Colonic mucosa (tissue), 4 donors: Measurements from ENCODE around the gene SLC1A3. TPM values are rescaled to one million over a fixed set of nuclear protein-coding genes. Genes with fewer than 3 reads are reported as not detected.

Experiments
- DNase-seq: peaks from one replicate; pipeline ENCODE4 v3.0.0-alpha.2; 2020
- H3K27ac ChIP-seq: fragments of 200-600 bp; one replicate; pipeline ENCODE4 v1.8.0; 2021
- H3K27me3 ChIP-seq: fragments of 200-600 bp; one replicate; pipeline ENCODE4 v1.8.0; 2021
- H3K36me3 ChIP-seq: fragments of 200-600 bp; one replicate; pipeline ENCODE4 v1.8.0; 2021
- H3K4me1 ChIP-seq: fragments of 200-600 bp; one replicate; pipeline ENCODE4 v1.8.0; 2021; ENCODE audit warnings: mild to moderate bottlenecking
- H3K4me3 ChIP-seq: fragments of 200-600 bp; one replicate; pipeline ENCODE4 v1.8.0; 2021
- H3K9ac ChIP-seq, 2 donors: one replicate each; pipeline ENCODE4 v1.7.0; 2013; ENCODE audit warnings: control low read depth in 2 of 2, low read depth in 2 of 2, low read length in 2 of 2
- H3K9me3 ChIP-seq: fragments of 200-600 bp; one replicate; pipeline ENCODE4 v1.8.0; 2021
- CTCF ChIP-seq: fragments of 200-600 bp; IDR thresholded peaks from one replicate; pipeline ENCODE4 v1.8.0; 2022; ENCODE audit warnings: antibody characterized with exemption, mild to moderate bottlenecking
- intact Hi-C: fragments of 100-400 bp; cut with DNase I; formaldehyde crosslinking; loops from one replicate; pipeline ENCODE4 v1.14.1; 2022
- total RNA-seq, 2 donors: library from RNA; stranded (reverse); fragmentation: NEBNext Ultra II Directional in 1 of 2; extraction: Animal tissue kit (Norgen Biotek cat#: 25700) in 1 of 2; gene quantifications; one replicate each; pipeline ENCODE4 v1.2.1, GENCODE V29; 2021
- donor health status: healthy.
- donor health status: DM: no; HTN: no; CAD: no.
- donor health status: DM: no; HTN: no; CAD: no.

Gene SLC1A3
- total RNA-seq, 2 donors from 2014 or later = 0.50 to 1.9 TPM

- intact Hi-C loops = no loop called here
- no peak overlapping the region for H3K9ac ChIP-seq
- H3K36me3 ChIP-seq = no peaks in the 10 kb centered on the region
- H3K27me3 ChIP-seq = no peaks in the 10 kb centered on the region
- no peak for DNase-seq
- H3K9me3 ChIP-seq = no peaks in the 10 kb centered on the region
- no peaks in the 10 kb centered on the region for H3K4me1 ChIP-seq
- H3K27ac ChIP-seq = no peak overlapping the region
- TF ChIP-seq CTCF = no peak
- H3K4me3 ChIP-seq = no peak overlapping the region
Measured at GRCh38 chr5:36704131-36704530, 97.7 kb downstream of the SLC1A3 start.

GRCh38 chr5:36705055-36705454 lies 98.6 kb downstream of the SLC1A3 start:
- TF ChIP-seq CTCF = no peak
- Histone ChIP-seq H3K4me1 (no peaks in the 10 kb centered on the region), H3K36me3 (no peaks in the 10 kb centered on the region), H3K4me3 (no peak overlapping the region), H3K27me3 (no peaks in the 10 kb centered on the region), H3K27ac (no peak overlapping the region), H3K9ac (no peak overlapping the region), H3K9me3 (no peaks in the 10 kb centered on the region)
- intact Hi-C loops = no loop called here
- DNase-seq = no peak

GRCh38 chr5:36706662-36707061 lies 100.3 kb downstream of the SLC1A3 start:
- Histone ChIP-seq H3K9me3 (no peaks in the 10 kb centered on the region), H3K4me3 (no peak overlapping the region), H3K27me3 (no peaks in the 10 kb centered on the region), H3K4me1 (no peaks in the 10 kb centered on the region), H3K27ac (no peak overlapping the region), H3K9ac (no peak overlapping the region), H3K36me3 (no peaks in the 10 kb centered on the region)
- no peak for TF ChIP-seq CTCF
- no peak for DNase-seq
- intact Hi-C loops = no loop called here

GRCh38 chr5:36708996-36709395 lies 102.6 kb downstream of the SLC1A3 start:
- H3K27me3 ChIP-seq = no peaks in the 10 kb centered on the region
- no peaks in the 10 kb centered on the region for H3K36me3 ChIP-seq
- no peaks in the 10 kb centered on the region for H3K9me3 ChIP-seq
- intact Hi-C loops = no loop called here
- no peak overlapping the region for H3K9ac ChIP-seq
- no peak overlapping the region for H3K27ac ChIP-seq
- no peak overlapping the region for H3K4me3 ChIP-seq
- TF ChIP-seq CTCF = no peak
- DNase-seq = no peak
- no peaks in the 10 kb centered on the region for H3K4me1 ChIP-seq

- Histone ChIP-seq H3K9ac (no peak overlapping the region), H3K4me3 (no peak overlapping the region), H3K9me3 (no peaks in the 10 kb centered on the region), H3K4me1 (no peaks in the 10 kb centered on the region), H3K36me3 (no peaks in the 10 kb centered on the region), H3K27ac (no peak overlapping the region), H3K27me3 (no peaks in the 10 kb centered on the region)
- DNase-seq = no peak
- no peak for TF ChIP-seq CTCF
- intact Hi-C loops = no loop called here
Measured at GRCh38 chr5:36710039-36710438, 103.6 kb downstream of the SLC1A3 start.

GRCh38 chr5:36712706-36713105 lies 106.3 kb downstream of the SLC1A3 start:
- Histone ChIP-seq H3K36me3 (no peaks in the 10 kb centered on the region), H3K4me3 (no peak overlapping the region), H3K4me1 (no peaks in the 10 kb centered on the region), H3K27ac (no peak overlapping the region), H3K9ac (no peak overlapping the region), H3K27me3 (no peaks in the 10 kb centered on the region), H3K9me3 (no peaks in the 10 kb centered on the region)
- no peak for TF ChIP-seq CTCF
- DNase-seq = no peak
- intact Hi-C loops = no loop called here
